Activated B cell treated with CpG ODN at 0.5 μM for 24 hours (primary cell): ENCODE data around the gene SELENON. TPM values are rescaled to one million over a fixed set of nuclear protein-coding genes. Genes with fewer than 3 reads are reported as not detected.
A peak's percentile ranks its signal among the peaks of the same experiment; 100 is the strongest.

Experiments used
- ATAC-seq: fragments of 200-7000 bp; cut with Tn5 transposase; one replicate; pipeline ENCODE4 v1.10.0; 2021; ENCODE audit warnings: low read depth, mild to moderate bottlenecking, moderate library complexity
- CTCF ChIA-PET: fragments of 350-600 bp; sonication (Branson Sonifier 250); formaldehyde crosslinking; loops from one replicate; lab custom pipeline; 2021; ENCODE audit warnings: antibody characterized with exemption; lab: Charles Lee
- POLR2A ChIA-PET: fragments of 350-600 bp; sonication (Branson Sonifier 250); formaldehyde crosslinking; loops from one replicate; lab custom pipeline; 2021; ENCODE audit warnings: antibody characterized with exemption; lab: Charles Lee
- DNase-seq: peaks from one replicate; pipeline ENCODE4 v3.0.0; 2022
- H3K27ac Mint-ChIP-seq: one replicate; pipeline ENCODE4 v1.8.0; 2020; ENCODE audit warnings: mixed read lengths
- H3K27me3 Mint-ChIP-seq: one replicate; pipeline ENCODE4 v1.8.0; 2021; ENCODE audit warnings: mixed read lengths
- H3K36me3 Mint-ChIP-seq: one replicate; pipeline ENCODE4 v1.8.0; 2021; ENCODE audit warnings: low read depth, mixed read lengths
- H3K4me1 Mint-ChIP-seq: one replicate; pipeline ENCODE4 v1.8.0; 2021; ENCODE audit warnings: mixed read lengths
- H3K4me3 Mint-ChIP-seq: one replicate; pipeline ENCODE4 v1.8.0; 2020; ENCODE audit warnings: mild to moderate bottlenecking, mixed read lengths
- H3K9me3 Mint-ChIP-seq: one replicate; pipeline ENCODE4 v1.8.0; 2020; ENCODE audit warnings: mixed read lengths
- CTCF ChIP-seq: fragments of 200-600 bp; IDR thresholded peaks from one replicate; pipeline ENCODE4 v1.8.0; 2022; ENCODE audit warnings: antibody characterized with exemption, mild to moderate bottlenecking
- intact Hi-C: fragments of 100-400 bp; cut with micrococcal nuclease; formaldehyde crosslinking; loops from one replicate; pipeline ENCODE4 v1.15.1; 2024
- total RNA-seq: library from RNA; stranded (reverse); gene quantifications from 2 replicates; pipeline ENCODE4 v1.2.3, GENCODE V29; 2022

SELENON gene
- total RNA-seq, 1 donor from 2014 or later = 15.1 TPM

GRCh38 chr1:25799352-25799934 lies 550 bp upstream of the SELENON start:
- POLR2A ChIA-PET = interaction anchor here (1.1 to 1.8 kb wide), 2 partner anchors 20 to 250 kb away, joined by 3 to 12 read pairs; partner anchors contain the start of gene MTFR1L
- H3K4me1 Mint-ChIP-seq = peaks cover 22% of the 10 kb centered on the region
- H3K27me3 Mint-ChIP-seq = no peaks in the 10 kb centered on the region
- H3K27ac Mint-ChIP-seq = peak overlapping the region; percentile 46
- intact Hi-C loops = loop anchor here (2.0 to 5.0 kb wide), 2 partner anchors 19 to 182 kb away; partner anchors contain the start of genes MAN1C1 and MTFR1L
- no peak for TF ChIP-seq CTCF
- H3K4me3 Mint-ChIP-seq = peak overlapping the region; percentile 78
- no peak for DNase-seq
- no peak for ATAC-seq
- no peaks in the 10 kb centered on the region for H3K36me3 Mint-ChIP-seq
- CTCF ChIA-PET = no interaction called here
- no peaks in the 10 kb centered on the region for H3K9me3 Mint-ChIP-seq

GRCh38 chr1:25800703-25801377 lies 847 bp downstream of the SELENON start:
- no peak overlapping the region for H3K27ac Mint-ChIP-seq
- peaks cover 4% of the 10 kb centered on the region for H3K36me3 Mint-ChIP-seq
- DNase-seq (no peak), ATAC-seq (no peak)
- POLR2A ChIA-PET = interaction anchor here (1.3 to 1.8 kb wide), 2 partner anchors 18 to 19 kb away, joined by 5 to 12 read pairs; partner anchors contain the start of gene MTFR1L
- intact Hi-C loops = no loop called here
- H3K9me3 Mint-ChIP-seq = no peaks in the 10 kb centered on the region
- no peak for TF ChIP-seq CTCF
- H3K27me3 Mint-ChIP-seq = no peaks in the 10 kb centered on the region
- H3K4me3 Mint-ChIP-seq = peak overlapping the region; percentile 83
- CTCF ChIA-PET = interaction anchor here (1.1 kb wide), 1 partner anchor 280 kb away, joined by 3 read pairs; no protein-coding TSS in a partner anchor
- H3K4me1 Mint-ChIP-seq = peaks cover 26% of the 10 kb centered on the region

- DNase-seq (no peak), ATAC-seq (no peak)
- Mint-ChIP-seq H3K27me3 (no peaks in the 10 kb centered on the region), H3K27ac (no peak overlapping the region), H3K9me3 (no peaks in the 10 kb centered on the region), H3K4me3 (no peak overlapping the region), H3K4me1 (peaks cover 20% of the 10 kb centered on the region), H3K36me3 (peaks cover 11% of the 10 kb centered on the region)
- intact Hi-C loops = no loop called here
- POLR2A ChIA-PET = no interaction called here
- TF ChIP-seq CTCF = no peak
- CTCF ChIA-PET = no interaction called here
These were observed 2.9 kb downstream of the SELENON start for GRCh38 chr1:25802915-25803314.

GRCh38 chr1:25803368-25803767 lies 3.4 kb downstream of the SELENON start:
- POLR2A ChIA-PET = no interaction called here
- Mint-ChIP-seq H3K4me1 (peaks cover 20% of the 10 kb centered on the region), H3K9me3 (no peaks in the 10 kb centered on the region), H3K27ac (no peak overlapping the region), H3K36me3 (peaks cover 11% of the 10 kb centered on the region), H3K4me3 (no peak overlapping the region), H3K27me3 (no peaks in the 10 kb centered on the region)
- ATAC-seq (no peak), DNase-seq (no peak)
- CTCF ChIA-PET = no interaction called here
- no peak for TF ChIP-seq CTCF
- intact Hi-C loops = no loop called here

GRCh38 chr1:25804244-25804963 lies 4.4 kb downstream of the SELENON start:
- Mint-ChIP-seq H3K9me3 (no peaks in the 10 kb centered on the region), H3K4me1 (peaks cover 23% of the 10 kb centered on the region), H3K27me3 (no peaks in the 10 kb centered on the region), H3K36me3 (peaks cover 13% of the 10 kb centered on the region), H3K27ac (no peak overlapping the region), H3K4me3 (no peak overlapping the region)
- TF ChIP-seq CTCF = no peak
- DNase-seq = no peak
- intact Hi-C loops = no loop called here
- no peak for ATAC-seq
- POLR2A ChIA-PET = interaction anchor here (0.6 to 0.7 kb wide), 2 partner anchors 9 to 14 kb away, joined by 3 to 5 read pairs; no protein-coding TSS in a partner anchor
- CTCF ChIA-PET = no interaction called here
